Astrocyte of the spinal cord (primary cell): ENCODE measurements around the gene SLC2A6.

Experiments
- DNase-seq: peaks from one replicate; pipeline ENCODE4 v3.0.0; 2011; ENCODE audit warnings: low read depth, low spot score
- H3K4me3 ChIP-seq: 2 replicates; pipeline ENCODE4 v1.5.1; 2011; ENCODE audit warnings: low read depth, mild to moderate bottlenecking, low read length, moderate library complexity
- CTCF ChIP-seq: IDR thresholded peaks from 2 replicates; pipeline ENCODE4 v1.5.1; 2012; ENCODE audit warnings: low read depth, mild to moderate bottlenecking, low read length, inconsistent platforms
- in situ Hi-C: cut with HindIII; loops from 2 replicates; pipeline ENCODE4 v1.10.0; 2017; ENCODE audit warnings: low sequenced_read_pairs

The SLC2A6 gene

DNA sequence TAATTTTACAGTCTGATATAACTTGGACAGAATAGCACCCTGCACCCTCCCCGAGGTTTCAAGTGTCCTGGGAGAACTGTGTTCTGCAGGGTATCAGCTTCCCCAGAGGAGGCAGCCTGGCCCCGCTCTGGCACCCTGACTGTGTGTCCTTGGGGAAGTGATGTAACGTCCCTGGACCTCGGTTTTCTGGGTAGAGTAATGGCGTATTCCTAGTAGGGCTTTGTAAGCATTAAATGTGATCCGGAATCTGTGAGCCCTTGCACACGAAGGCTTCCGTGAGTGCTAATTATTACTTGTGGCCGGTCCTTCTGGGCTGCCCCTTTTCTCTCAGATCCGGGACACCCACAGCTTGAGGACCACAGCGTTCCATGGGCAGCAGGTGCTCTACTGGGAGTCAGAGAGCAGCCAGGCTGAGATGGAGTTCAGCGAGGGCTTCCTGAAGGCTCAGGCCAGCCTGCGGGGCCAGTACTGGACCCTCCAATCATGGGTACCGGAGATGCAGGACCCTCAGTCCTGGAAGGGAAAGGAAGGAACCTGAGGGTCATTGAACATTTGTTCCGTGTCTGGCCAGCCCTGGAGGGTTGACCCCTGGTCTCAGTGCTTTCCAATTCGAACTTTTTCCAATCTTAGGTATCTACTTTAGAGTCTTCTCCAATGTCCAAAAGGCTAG is 20.1 kb downstream of the SLC2A6 start:
- no peak for TF ChIP-seq CTCF
- DNase-seq: no peak
- in situ Hi-C loops: no loop called here
- H3K4me3 ChIP-seq: no peak overlapping the region

DNA sequence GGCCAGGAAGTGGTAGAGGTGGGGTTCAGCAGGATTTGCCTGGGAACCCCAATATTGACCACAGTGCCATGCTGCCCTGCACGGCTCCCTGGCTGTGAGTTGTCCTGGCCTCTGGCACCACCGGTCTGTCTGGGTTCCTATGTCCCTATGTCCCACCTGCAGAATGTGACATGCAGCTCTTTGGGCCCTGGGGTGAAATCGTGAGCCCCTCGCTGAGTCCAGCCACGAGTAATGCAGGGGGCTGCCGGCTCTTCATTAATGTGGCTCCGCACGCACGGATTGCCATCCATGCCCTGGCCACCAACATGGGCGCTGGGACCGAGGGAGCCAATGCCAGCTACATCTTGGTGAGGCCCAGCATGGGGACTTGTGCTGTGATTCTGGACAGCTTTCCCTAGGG is 21.2 kb downstream of the SLC2A6 start:
- in situ Hi-C loops: no loop called here
- H3K4me3 ChIP-seq: no peak overlapping the region
- no peak for TF ChIP-seq CTCF
- DNase-seq: no peak

DNA sequence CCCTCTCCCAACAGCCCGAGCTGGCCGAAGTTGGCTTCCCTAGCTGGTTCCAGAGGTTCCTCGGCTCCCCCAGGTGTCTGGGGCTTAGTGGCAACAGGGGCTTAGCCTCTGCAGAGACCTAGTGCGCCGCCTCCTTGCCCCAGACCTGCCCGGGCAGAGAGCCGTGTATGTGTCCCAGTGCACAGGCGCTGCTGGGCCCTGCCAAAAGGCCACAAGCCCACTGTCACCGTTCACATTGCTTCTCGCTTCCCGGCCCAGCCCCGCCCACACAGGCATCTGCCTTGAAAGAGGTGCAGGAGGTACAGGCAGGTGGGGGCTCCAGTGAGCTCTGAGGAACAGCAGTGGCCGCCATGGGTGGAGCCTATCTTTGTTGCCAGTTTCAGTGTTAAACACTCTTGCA is 21.7 kb downstream of the SLC2A6 start:
- no peak for DNase-seq
- no peak for TF ChIP-seq CTCF
- no peak overlapping the region for H3K4me3 ChIP-seq
- in situ Hi-C loops: no loop called here

DNA sequence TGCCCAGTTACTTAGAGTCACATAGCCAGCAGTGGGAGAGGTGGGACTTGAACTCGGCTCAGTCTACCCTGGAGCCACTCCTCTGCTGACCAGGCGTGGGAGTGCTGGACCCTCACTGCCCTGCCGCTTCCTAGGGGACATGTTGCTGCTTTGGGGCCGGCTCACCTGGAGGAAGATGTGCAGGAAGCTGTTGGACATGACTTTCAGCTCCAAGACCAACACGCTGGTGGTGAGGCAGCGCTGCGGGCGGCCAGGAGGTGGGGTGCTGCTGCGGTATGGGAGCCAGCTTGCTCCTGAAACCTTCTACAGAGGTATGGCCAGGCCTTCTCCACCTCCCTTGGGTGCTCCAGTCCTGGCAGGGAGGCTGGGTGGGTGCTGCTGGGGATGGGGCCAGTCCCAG is 22.5 kb downstream of the SLC2A6 start:
- in situ Hi-C loops: no loop called here
- no peak for DNase-seq
- no peak overlapping the region for H3K4me3 ChIP-seq
- TF ChIP-seq CTCF: peak; percentile 20

- H3K4me3 ChIP-seq: no peak overlapping the region
- in situ Hi-C loops: no loop called here
- TF ChIP-seq CTCF: no peak
- no peak for DNase-seq
Measured at GRCh38 chr9:133455936-133456335, 23.0 kb downstream of the SLC2A6 start.

DNA sequence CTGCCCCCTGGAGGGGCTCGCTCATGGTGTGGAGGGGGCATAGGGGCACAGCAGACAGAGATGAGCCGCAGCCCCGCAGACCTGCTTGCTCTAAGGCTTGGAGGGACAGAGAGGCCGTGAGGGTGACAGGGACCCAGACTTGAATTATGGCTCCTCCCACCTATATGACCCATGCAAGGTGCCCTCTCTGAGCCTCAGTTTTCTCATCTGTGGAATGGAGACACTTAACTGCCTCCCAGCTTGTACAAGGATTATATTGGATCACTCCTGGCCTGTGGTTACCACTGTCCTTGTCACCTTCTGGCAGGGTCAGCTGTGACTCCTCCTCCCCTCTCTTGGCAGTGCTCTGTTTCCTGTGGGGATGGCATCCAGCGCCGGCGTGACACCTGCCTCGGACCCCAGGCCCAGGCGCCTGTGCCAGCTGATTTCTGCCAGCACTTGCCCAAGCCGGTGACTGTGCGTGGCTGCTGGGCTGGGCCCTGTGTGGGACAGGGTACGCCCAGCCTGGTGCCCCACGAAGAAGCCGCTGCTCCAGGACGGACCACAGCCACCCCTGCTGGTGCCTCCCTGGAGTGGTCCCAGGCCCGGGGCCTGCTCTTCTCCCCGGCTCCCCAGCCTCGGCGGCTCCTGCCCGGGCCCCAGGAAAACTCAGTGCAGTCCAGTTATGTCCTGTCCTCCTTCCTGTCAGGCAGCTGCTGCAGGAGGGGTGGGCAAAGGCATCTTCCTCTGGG is 23.8 kb downstream of the SLC2A6 start:
- DNase-seq: no peak
- no peak overlapping the region for H3K4me3 ChIP-seq
- in situ Hi-C loops: no loop called here

More for the DNA sequence above, 23.8 kb downstream of the SLC2A6 start:
- TF ChIP-seq CTCF: no peak
